SK-N-MC (cell line): Measurements from ENCODE around the gene SUGT1.

Source experiments
- EZH2 ChIP-seq: fragments of 200-600 bp; sonication (generic); IDR thresholded peaks from one replicate; pipeline ENCODE4 v1.6.1; 2017; ENCODE audit warnings: antibody characterized with exemption
- POLR2AphosphoS5 ChIP-seq: IDR thresholded peaks from 2 replicates; pipeline ENCODE4 v1.6.1; 2012; ENCODE audit warnings: mild to moderate bottlenecking, low read depth, low read length, borderline replicate concordance

DNA sequence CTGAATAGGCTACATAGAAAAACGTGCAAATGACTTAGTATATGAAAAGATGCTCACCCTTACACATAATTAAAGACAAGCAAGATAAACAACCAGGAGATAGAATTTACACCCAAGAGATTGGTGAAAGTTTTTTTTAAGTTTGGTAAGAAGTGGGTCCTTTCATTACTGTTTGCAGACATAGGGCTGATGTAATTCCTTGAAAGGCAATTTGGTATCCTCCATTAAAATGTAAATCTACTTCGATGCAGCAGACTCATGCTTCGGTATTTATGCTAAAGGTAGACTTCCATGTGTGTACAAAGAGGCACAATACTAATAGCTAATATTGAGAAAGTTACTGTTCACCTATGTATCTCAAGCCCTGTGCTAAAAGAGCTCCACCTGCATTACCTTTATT is 53.4 kb downstream of the SUGT1 start:
- TF ChIP-seq EZH2 (no peak), POLR2AphosphoS5 (no peak)
